Measurements from ENCODE around the gene ZNF609.

DNA sequence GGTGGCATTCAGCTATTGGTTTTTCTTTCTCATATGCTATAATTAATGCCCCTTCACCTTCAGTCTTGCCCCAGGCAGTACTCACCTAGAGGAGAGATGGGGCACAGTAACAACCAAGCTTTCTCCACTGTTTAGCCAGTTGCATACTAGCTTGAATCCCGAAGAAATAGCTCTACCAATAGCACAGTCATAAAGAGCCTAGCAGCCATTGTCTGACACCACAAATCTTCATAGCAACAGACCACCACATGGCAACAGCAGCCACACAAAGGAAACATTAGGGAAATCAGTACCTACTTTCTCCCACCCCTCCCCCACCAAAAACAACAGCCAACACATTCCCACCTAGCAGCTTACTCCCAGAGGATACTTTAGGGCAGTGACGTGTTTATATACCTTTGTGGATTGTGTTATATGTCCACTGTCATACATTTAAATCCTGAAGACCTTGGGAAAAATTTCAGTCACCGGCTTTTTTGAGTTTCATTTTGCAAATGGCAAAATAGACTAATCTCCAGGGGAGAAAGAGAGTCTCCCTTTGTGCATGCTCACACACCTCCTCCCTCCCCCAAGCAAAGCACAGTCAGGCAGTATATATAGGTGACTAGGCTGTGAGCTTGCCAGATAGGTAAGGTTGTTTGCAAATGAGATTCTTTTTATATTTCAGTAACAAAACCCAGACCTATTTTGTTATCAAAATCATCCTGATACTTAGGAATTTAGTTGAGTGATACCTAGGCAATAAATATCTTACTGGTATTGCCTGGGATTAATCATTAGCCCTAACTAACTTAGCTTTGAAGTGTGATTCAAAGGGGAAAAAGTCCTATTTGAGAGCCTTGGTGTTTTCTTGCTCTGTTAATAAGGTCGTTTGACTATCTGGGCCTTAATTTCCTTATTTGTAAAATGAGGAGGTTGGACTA lies 174.5 kb downstream of the ZNF609 start:
- TF ChIP-seq ZNF274 (IDR thresholded peaks at IDR 0.05; ENCODE audit: low read depth, low read length) (no peak), YY1 (IDR thresholded peaks at IDR 0.05; ENCODE audit: insufficient read depth, insufficient read length) (no peak)
